ENCODE results near the gene SCN5A.

The SCN5A gene

DNA sequence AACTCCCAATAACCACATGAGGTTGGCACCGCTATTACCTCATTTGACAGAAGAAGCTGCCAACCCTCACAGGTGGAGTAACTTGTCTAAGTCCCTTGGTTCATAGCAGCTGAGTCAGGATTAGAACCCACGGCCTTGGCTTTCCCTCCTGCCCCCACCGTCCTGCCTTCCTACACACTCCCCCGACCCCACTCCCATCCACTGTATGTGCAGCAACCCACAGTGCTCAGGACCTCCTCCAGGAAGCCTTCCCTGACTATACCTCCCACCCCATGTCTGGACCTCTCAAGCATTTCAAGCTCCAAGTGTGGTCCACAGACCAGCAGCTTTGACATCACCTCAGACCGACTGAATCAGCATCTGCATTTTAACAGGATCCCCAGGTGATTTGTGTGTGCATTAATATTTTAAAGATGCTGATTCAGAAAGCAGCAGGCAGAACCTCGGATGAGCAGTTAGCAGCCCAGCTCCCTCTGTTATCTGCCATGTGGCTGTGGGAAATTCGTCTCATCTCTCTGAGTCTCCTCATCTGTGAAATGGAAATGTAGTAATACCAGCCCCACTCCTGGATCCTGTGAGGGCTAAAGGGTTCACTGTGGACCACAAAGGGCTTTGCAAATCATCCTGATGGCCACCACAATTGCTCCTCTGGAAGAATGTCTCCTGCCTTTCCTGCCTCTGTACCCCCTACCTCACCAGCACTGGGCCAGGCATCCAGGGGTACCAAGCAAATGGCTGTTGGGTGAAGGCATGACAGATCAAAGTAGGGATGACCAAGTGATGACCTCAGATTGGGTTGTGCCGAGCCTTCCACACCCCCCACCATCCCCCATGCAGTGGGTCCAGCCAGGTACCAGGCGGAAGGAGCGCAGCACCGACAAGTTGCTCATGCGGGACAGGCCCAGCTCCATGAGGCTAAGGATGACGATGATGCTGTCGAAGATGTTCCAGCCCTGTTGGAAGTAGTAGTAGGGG, 62.7 kb downstream of the SCN5A start:
- H3K4me3 ChIP-seq (ENCODE audit: control insufficient read depth, low read depth, low read length), result no peak overlapping the region
- no peak for DNase-seq (ENCODE audit: low read depth)
- TF ChIP-seq, protein P1, sequence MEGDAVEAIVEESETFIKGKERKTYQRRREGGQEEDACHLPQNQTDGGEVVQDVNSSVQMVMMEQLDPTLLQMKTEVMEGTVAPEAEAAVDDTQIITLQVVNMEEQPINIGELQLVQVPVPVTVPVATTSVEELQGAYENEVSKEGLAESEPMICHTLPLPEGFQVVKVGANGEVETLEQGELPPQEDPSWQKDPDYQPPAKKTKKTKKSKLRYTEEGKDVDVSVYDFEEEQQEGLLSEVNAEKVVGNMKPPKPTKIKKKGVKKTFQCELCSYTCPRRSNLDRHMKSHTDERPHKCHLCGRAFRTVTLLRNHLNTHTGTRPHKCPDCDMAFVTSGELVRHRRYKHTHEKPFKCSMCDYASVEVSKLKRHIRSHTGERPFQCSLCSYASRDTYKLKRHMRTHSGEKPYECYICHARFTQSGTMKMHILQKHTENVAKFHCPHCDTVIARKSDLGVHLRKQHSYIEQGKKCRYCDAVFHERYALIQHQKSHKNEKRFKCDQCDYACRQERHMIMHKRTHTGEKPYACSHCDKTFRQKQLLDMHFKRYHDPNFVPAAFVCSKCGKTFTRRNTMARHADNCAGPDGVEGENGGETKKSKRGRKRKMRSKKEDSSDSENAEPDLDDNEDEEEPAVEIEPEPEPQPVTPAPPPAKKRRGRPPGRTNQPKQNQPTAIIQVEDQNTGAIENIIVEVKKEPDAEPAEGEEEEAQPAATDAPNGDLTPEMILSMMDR (conservative IDR thresholded peaks at IDR 0.05; ENCODE audit: control insufficient read depth, insufficient read depth, low read depth, low read length), result no peak

DNA sequence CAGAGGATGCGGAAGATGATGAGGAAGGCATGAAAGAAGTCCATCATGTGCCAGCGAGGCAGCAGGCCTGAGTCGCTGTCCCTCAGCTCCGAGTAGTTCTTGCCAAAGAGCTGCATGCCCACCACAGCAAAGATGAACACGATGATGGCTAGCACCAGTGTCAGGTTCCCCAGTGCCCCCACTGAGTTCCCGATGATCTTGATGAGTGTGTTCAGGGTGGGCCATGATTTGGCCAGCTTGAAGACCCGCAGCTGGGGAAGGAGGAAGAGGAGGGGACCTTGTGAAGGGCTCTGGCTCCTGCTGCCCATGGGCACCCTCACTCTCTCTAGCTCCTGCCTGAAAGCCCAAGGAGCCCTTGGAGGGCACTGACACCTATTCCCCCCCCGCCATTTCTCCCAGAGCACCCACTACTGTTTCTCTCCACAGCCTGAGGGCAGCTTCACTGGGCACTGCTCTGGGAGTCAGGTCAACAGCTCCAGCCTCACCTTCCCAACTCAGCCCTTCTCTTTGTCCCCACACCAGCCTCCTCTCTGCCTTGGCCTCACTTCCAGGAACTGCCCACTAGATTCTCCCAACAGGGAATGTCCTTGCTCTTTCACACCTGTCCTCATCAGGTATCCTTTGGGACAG, 63.6 kb downstream of the SCN5A start:
- H3K4me3 ChIP-seq (ENCODE audit: control insufficient read depth, low read depth, low read length), result no peak overlapping the region
- DNase-seq (ENCODE audit: low read depth), result no peak
- TF ChIP-seq, protein P1 (conservative IDR thresholded peaks at IDR 0.05; ENCODE audit: control insufficient read depth, insufficient read depth, low read depth, low read length), result no peak

DNA sequence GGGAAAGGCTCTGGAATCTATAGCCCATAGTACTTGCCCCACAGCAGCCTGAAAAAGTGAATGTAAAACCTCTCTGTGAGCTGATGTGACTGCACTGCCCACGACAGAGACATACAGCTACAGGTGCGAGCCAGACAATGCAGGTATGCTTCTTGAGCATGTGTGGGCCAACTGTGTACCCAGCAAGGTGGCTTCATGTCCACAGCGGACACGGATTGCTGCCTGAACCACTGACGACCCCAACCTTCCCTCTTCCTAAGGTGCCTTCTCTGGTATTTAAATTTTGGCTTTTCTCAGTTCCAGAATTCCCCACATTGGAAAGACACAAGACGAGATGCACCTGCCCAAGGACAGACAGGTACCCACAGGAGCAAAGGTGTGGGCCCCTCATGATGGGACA, 65.8 kb downstream of the SCN5A start:
- DNase-seq (ENCODE audit: low read depth), result no peak
- TF ChIP-seq, protein P1 (conservative IDR thresholded peaks at IDR 0.05; ENCODE audit: control insufficient read depth, insufficient read depth, low read depth, low read length), result no peak
- H3K4me3 ChIP-seq (ENCODE audit: control insufficient read depth, low read depth, low read length), result no peak overlapping the region

DNA sequence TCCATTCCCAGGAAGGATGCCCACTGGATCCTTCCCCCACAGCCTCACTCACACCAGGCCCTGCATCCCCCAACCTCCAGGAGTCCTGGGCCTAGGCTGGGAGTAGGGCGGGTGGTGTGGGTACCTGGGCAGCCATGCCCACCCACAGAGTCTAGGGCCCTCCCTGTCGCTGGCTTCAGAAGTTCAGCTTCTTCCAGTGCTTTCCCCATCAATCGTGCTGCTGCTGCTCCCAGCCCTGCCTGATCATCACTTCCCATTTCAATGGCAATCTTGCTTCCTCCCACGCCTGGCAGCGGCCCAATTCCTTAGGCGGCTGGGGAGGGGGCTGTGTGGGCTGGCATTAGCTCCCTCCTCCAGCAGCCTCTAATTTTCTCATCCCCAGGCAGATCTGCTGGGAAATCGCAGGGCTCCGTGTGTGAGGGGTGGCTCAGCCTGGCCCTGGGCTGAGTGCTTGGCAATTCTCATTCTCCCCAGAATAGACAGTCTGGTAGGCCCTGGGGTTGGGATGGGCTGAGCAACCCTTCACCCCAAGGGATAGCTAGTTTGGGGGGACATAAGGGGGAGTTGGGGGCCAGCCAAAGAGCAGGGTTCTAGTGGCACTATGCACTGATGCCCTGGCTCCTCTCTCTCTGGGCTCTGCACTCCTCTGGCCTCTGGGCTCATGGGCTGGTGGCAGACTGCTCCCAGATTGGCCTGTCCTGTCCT, 66.4 kb downstream of the SCN5A start:
- no peak overlapping the region for H3K4me3 ChIP-seq (ENCODE audit: control insufficient read depth, low read depth, low read length)
- TF ChIP-seq, protein P1 (conservative IDR thresholded peaks at IDR 0.05; ENCODE audit: control insufficient read depth, insufficient read depth, low read depth, low read length), result no peak
- no peak for DNase-seq (ENCODE audit: low read depth)

DNA sequence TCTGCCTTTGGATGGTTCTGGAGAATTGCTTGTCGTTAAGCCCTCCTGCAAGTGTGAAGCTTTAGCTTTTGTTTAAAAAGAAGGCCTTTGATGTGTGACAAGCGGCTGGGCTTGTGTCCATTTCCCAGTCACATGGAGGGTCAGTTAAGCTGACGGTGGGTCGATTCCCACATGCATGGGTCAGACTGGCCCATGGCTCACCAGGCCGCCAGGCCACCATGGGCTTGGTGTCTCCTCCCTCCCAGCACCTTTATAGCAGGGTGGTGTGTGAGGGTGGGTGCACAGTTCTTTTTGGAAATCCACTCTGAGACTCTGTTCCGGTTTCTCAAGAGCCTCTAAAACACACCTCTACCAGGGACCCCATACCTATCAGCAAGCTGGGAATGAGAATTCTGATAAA, 67.2 kb downstream of the SCN5A start:
- no peak overlapping the region for H3K4me3 ChIP-seq (ENCODE audit: control insufficient read depth, low read depth, low read length)
- DNase-seq (ENCODE audit: low read depth), result no peak
- TF ChIP-seq, protein P1 (conservative IDR thresholded peaks at IDR 0.05; ENCODE audit: control insufficient read depth, insufficient read depth, low read depth, low read length), result no peak

DNA sequence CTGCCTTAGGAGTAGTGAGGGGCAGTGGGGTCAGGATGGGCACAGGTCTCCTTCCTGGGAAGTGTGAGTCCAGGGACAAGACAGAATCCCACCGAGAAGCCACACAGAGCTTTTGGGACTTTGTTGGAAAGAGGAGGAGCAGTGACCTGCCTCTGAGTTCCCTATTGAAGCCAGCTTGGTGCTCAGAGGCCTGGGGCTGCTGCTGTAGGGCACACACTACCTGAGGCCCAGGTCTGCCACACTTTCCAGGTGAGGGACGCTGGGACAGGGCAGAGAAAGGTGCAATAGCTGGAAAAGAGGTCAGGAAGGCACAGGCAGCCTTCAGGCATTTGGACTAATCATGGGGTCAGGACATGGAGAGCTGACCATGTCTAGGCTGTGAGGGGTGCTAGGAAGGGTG, 67.7 kb downstream of the SCN5A start:
- TF ChIP-seq, protein P1 (conservative IDR thresholded peaks at IDR 0.05; ENCODE audit: control insufficient read depth, insufficient read depth, low read depth, low read length), result no peak
- no peak for DNase-seq (ENCODE audit: low read depth)
- H3K4me3 ChIP-seq (ENCODE audit: control insufficient read depth, low read depth, low read length), result no peak overlapping the region
